Neural cell (in vitro differentiated cells): ENCODE measurements around the gene PACRGL. TPM values are rescaled to one million over a fixed set of nuclear protein-coding genes. Genes with fewer than 3 reads are reported as not detected.
"Not testable (repeated sequence)": the region's sequence is repeated elsewhere in the genome, so short reads cannot be mapped to it uniquely, and the experiment has no call there.

Experiments used
- H2AFZ ChIP-seq: fragments of 200-600, 300-800 bp; sonication (generic), shearing (Covaris generic); 2 replicates; pipeline ENCODE4 v1.6.0; 2014; ENCODE audit warnings: low read depth, mild to moderate bottlenecking, antibody characterized with exemption, low read length, moderate library complexity
- H3F3A ChIP-seq: fragments of 200-600 bp; shearing (Covaris generic); 2 replicates; pipeline ENCODE4 v1.6.1; 2016; ENCODE audit warnings: mild to moderate bottlenecking, moderate library complexity, mixed read lengths, antibody characterized with exemption, low read length; ENCODE audit not compliant: insufficient read depth, poor library complexity, severe bottlenecking
- H3K27ac ChIP-seq: fragments of 200-600, 300-800 bp; sonication (generic), shearing (Covaris generic); 2 replicates; pipeline ENCODE4 v1.5.1; 2014; ENCODE audit warnings: mild to moderate bottlenecking, low read length, moderate library complexity
- H3K27me3 ChIP-seq: fragments of 300-800, 200-600 bp; sonication (generic), shearing (Covaris generic); 2 replicates; pipeline ENCODE4 v1.6.0; 2014; ENCODE audit warnings: mild to moderate bottlenecking, low read depth, low read length, moderate library complexity; ENCODE audit not compliant: insufficient read depth
- H3K36me3 ChIP-seq: fragments of 300-800, 200-600 bp; sonication (generic), shearing (Covaris generic); 2 replicates; pipeline ENCODE4 v1.5.1; 2014; ENCODE audit warnings: mild to moderate bottlenecking, antibody characterized with exemption, low read length, moderate library complexity; ENCODE audit not compliant: insufficient read depth
- H3K4me2 ChIP-seq: fragments of 300-800, 200-600 bp; sonication (generic), shearing (Covaris generic); 2 replicates; pipeline ENCODE4 v1.6.0; 2014; ENCODE audit warnings: mild to moderate bottlenecking, low read length
- H3K4me3 ChIP-seq: fragments of 300-800, 200-600 bp; sonication (generic), shearing (Covaris generic); 2 replicates; pipeline ENCODE4 v1.5.1; 2014; ENCODE audit warnings: mild to moderate bottlenecking, low read length, moderate library complexity
- H3K79me2 ChIP-seq: fragments of 200-600 bp; shearing (Covaris generic); replicated peaks from 2 replicates; pipeline ENCODE4 v1.6.0; 2014; ENCODE audit warnings: mild to moderate bottlenecking, low read length, moderate library complexity; ENCODE audit not compliant: insufficient read depth
- H3K9ac ChIP-seq: fragments of 300-800, 200-600 bp; sonication (generic), shearing (Covaris generic); 2 replicates; pipeline ENCODE4 v1.6.1; 2016; ENCODE audit warnings: mild to moderate bottlenecking, low read length, mixed read lengths
- H3K9me2 ChIP-seq: fragments of 200-600 bp; shearing (Covaris generic); 2 replicates; pipeline ENCODE4 v1.6.1; 2016; ENCODE audit warnings: mild to moderate bottlenecking, low read length, mixed read lengths; ENCODE audit not compliant: insufficient read depth
- H3K9me3 ChIP-seq: fragments of 200-600, 300-800 bp; sonication (generic), shearing (Covaris generic); 2 replicates; pipeline ENCODE4 v1.6.1; 2016; ENCODE audit warnings: mild to moderate bottlenecking, mixed run types, low read length, moderate library complexity, mixed read lengths
- H4K20me1 ChIP-seq: fragments of 200-600 bp; shearing (Covaris generic); 2 replicates; pipeline ENCODE4 v1.6.1; 2016; ENCODE audit warnings: mild to moderate bottlenecking, mixed run types; ENCODE audit not compliant: insufficient read depth
- MXI1 ChIP-seq: fragments of 450-650 bp; conservative IDR thresholded peaks from 2 replicates; pipeline ENCODE4 v1.6.1; 2014; ENCODE audit warnings: antibody characterized with exemption, mild to moderate bottlenecking; ENCODE audit not compliant: poor library complexity, severe bottlenecking
- POLR2AphosphoS5 ChIP-seq: IDR thresholded peaks from 2 replicates; pipeline ENCODE4 v1.6.1; 2012
- REST ChIP-seq: IDR thresholded peaks from 2 replicates; pipeline ENCODE4 v1.6.1; 2012; ENCODE audit warnings: borderline replicate concordance
- SMC3 ChIP-seq: fragments of 450-650 bp; conservative IDR thresholded peaks from 2 replicates; pipeline ENCODE4 v1.6.1; 2014; ENCODE audit warnings: antibody characterized with exemption, mild to moderate bottlenecking, moderate library complexity; ENCODE audit not compliant: poor library complexity
- polyA plus RNA-seq: library from polyadenylated mRNA; depleted of rRNA; stranded (reverse); fragments of >200 nt; gene quantifications from 2 replicates; pipeline ENCODE4 v1.2.3, GENCODE V29; 2014

Gene PACRGL
- polyA plus RNA-seq, 1 donor from 2014 or later, result 41.9 TPM

DNA sequence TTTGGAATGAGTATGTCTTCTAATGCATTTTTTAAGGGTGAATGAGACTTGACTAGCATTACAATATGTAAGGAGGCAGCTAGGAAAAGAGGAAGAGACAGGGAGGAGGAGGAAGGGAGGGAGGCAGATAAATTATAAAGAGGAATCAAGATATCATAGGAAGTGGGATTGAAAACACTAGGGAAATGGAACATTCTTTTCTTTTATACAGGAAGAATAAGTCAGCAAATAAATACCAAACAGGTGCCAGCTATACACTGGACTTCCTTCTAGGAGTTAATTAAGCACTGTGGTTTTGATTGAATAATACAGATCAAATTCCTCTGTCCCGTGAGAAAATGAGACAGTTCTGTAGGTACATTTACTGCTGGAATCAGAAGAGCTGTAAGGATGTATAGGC is 78.6 kb downstream of the PACRGL start (continued):
- TF ChIP-seq REST, result no peak
- TF ChIP-seq POLR2AphosphoS5, result no peak

GRCh38 chr4:20783134-20783533 is 82.9 kb downstream of the PACRGL start:
- H3K79me2 ChIP-seq, H3K4me2 ChIP-seq, H3F3A ChIP-seq, H3K9me2 ChIP-seq, H3K4me3 ChIP-seq, H3K27ac ChIP-seq, H4K20me1 ChIP-seq, H3K9ac ChIP-seq, H2AFZ ChIP-seq, H3K9me3 ChIP-seq, H3K36me3 ChIP-seq, H3K27me3 ChIP-seq: not testable (repeated sequence)

GRCh38 chr4:20787940-20788665 is 87.8 kb downstream of the PACRGL start:
- Histone ChIP-seq H3K27ac (no peak overlapping the region), H3K9ac (no peak overlapping the region), H3K9me2 (no peaks in the 10 kb centered on the region), H3K27me3 (no peaks in the 10 kb centered on the region), H3K36me3 (no peaks in the 10 kb centered on the region), H4K20me1 (no peaks in the 10 kb centered on the region), H3K79me2 (no peaks in the 10 kb centered on the region), H2AFZ (no peak overlapping the region), H3F3A (no peaks in the 10 kb centered on the region), H3K4me3 (no peak overlapping the region), H3K9me3 (no peaks in the 10 kb centered on the region), H3K4me2 (no peak overlapping the region)
- TF ChIP-seq SMC3 (no peak), MXI1 (no peak)
